CD4-positive, alpha-beta T cell treated with Interferon alpha-2 for 1 hour (primary cell): ENCODE data around the gene KIF15.
"Not testable (repeated sequence)": the region's sequence is repeated elsewhere in the genome, so short reads cannot be mapped to it uniquely, and the experiment has no call there.

Source experiments
- DNase-seq, 2 donors: peaks; one replicate each; pipeline ENCODE4 v3.0.0-alpha.2; 2020 to 2022

Gene KIF15

GRCh38 chr3:44831232-44831631 lies 69.6 kb downstream of the KIF15 start:
- DNase-seq, result no peak

DNA sequence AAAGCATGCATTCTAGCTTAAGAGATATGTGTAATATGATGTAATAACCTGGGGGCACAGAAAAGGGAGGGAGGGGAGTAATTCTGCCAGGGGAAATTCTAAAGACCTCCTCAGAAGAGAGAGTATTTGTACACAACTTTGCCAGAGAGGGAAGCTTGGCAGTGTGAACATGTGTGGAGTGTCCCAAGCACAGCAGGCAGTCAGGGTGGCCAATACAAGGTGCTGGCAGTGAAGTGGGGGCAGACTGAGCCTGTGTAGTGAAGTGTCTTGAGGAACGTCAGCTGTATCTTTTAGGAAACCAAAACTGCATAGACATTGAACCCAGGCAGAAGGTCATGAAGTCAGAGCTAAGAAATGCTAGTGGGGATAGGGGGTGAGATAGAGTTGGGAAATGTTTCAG lies 70.4 kb downstream of the KIF15 start:
- no peak for DNase-seq

DNA sequence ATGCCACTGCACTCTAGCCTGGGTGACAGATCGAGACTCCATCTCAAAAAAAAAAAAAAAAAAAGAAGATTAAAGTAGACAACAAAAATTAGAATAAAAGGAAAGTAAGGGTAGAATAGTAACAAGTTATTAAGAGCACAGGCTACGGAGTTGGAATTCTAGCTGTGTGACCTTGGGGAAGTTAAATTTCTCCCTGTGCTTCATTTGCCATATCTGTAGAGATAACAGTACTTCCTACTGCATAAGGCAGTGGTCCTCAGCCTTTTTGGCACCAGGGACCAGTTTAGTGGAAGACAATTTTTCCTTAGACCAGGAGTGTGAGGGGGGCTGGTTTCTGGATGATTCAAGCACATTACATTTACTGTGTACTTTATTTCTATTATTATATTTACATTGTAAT lies 71.4 kb downstream of the KIF15 start:
- DNase-seq, result no peak

DNA sequence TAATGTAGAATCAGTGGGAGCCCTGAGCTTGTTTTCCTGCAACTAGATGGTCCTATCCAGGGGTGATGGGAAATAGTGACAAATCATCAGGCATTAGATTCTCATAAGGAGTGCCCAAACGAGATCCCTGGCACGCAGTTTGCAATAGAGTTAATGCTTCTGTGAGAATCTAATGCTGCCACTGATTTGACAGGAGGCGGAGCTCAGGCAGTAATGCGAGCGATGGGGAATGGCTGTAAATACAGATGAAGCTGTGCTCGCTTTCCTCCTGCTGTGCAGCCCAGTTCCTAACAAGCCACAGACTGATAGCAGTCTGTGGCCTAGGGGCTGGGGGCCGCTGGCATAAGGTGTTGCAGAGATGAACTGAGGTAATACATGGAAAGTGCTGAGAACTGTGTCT lies 71.8 kb downstream of the KIF15 start:
- DNase-seq, result no peak

DNA sequence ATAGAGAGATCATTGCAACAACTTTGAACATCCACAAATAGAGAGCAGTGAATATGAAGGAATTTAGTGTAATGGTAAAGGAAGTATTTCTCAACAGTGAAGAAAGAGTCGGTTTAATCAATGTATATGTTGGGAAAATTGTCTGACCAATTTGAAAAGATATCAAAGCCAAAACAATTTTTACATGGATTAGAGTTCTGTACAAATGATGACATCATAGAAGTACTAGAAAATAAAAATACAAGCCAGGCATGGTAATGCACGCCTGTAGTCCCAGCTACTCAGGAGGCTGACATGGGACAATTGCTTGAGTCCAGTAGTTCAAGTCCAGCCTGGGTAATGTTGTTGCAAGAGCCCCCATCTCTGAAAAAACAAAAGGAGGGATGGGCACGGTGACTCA lies 74.1 kb downstream of the KIF15 start:
- DNase-seq, result no peak

DNA sequence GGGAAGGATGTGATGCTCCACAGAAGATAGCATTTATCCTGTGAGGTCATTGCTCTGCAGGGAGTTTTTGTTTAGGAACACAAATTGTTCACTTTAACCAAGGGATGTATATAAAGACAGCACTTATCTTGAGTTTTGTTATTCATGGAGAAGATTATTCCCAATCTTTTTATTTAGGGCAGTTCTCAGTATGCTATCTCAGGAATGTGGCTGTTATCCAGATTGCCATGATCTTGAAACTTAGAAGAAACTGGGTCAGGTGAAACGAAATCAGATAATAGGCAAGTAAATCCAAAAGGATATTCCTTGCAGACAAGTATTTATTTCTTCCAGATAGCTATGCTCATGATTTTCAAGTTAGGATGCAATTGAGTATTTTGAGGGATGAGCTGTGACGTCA lies 80.8 kb downstream of the KIF15 start:
- no peak for DNase-seq

DNA sequence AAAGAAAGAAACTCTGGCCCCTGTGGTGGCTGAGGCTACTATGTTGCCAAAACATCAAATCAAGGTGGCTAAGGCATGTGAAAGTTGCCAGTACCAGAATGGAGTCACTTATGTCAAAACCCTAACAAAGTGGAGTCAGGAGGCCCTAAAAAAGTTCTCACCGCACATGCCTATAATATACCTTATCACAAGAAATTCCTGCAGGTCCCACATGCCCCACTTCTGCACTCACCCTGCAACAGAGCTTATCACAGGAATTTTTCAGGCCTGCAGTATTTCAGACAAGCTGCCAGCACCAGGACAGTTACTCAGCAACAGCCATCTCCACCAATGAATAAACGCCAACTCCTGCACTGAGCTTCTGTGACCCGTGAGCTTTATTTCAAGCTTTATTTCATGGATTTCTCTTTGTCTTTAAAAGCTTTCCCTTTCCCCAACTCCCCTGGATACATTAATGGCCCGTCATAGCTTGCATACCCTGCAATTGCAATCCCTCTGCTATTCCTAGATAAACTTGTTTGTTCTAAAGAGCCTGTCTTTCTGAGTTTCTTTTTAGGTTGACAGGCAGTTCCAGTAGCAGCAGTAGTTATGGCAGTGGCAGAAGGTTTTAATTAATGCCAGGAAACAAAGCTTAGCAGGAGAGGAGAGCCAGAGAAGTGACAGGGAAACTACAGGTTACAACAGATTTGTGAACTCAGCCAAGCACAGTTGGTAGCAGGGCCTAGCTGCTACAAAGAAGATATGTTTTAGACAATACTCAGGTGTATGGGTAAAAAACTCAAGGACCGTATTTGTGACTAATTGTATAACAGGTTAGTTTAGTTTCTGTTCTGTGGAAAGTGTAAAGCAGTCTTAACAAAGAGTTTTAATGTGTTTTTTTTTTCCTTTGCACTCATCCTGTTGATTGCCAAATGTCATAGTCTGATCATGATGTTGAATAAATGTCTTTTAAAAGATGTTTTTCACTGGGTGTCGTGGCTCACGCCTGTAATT lies 84.2 kb downstream of the KIF15 start:
- no peak for DNase-seq

DNA sequence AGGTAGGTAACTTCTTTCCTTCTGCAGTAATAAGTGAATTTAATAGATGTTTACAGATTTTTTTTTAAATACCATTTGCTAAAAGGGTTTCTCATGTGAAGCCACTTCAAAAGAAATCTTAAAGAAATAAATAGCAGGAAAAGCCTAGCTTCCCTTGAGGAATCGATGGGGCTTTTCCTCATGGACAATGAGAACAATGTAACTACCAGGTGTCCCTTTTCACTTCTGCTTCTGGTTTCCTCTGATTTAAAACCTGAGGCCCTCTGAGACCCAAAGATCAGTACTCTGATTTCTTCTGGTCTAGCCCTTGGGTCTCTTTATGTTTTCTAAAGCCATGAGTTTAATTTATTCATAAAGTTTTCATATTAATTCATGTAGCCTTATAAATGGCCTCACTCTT lies 87.0 kb downstream of the KIF15 start:
- DNase-seq, result no peak

- not testable (repeated sequence) for DNase-seq
Observed at GRCh38 chr3:44856663-44857062, 95.1 kb downstream of the KIF15 start.

- DNase-seq, result no peak
Observed at GRCh38 chr3:44860117-44860516, 98.5 kb downstream of the KIF15 start.

- peak; percentile 91 to 92 for DNase-seq
Observed at GRCh38 chr3:44861412-44862225, 100.0 kb downstream of the KIF15 start, which contains the start of gene TMEM42. TMEM42 (plus strand) TSS chr3:44861912; CDS start chr3:44861925, 13 bp downstream.

- DNase-seq, result peak in 1 of 2 donors; percentile 4
Observed at GRCh38 chr3:44862226-44862637, 100.6 kb downstream of the KIF15 start.

GRCh38 chr3:44865272-44866035 lies 103.9 kb downstream of the KIF15 start:
- peak in 1 of 2 donors; percentile 25 for DNase-seq

DNA sequence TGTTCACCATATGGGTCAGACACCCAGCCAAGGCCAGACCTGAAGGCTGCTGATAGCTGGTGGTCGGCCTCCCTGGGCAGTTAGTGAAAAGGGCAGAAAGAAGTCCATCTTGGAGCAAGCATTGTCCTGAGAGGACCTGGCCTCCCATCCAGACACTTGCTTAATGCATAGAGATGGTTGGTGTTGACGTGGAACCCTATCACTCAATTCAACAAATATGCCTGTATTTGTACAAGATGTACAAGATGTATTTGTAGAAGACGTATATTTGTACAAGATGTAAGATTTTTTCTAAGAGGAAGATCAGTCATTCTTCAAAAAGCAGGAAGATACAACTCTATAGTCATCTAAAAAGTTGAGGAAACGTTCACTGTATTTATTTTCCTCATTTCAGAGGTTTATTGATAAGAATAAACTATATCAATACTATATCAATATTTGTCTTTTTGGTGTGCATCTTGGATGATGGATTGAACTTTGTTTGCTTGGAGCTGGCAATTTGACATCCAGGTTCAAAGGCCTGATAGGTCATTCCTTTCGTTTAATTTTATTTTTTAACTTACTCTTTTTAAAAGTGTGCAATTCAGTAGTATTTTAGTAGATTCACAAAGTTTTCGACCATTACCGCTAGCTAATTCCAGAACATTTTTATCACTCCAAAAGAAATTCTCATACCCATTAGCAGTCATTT lies 106.0 kb downstream of the KIF15 start:
- DNase-seq, result no peak

DNA sequence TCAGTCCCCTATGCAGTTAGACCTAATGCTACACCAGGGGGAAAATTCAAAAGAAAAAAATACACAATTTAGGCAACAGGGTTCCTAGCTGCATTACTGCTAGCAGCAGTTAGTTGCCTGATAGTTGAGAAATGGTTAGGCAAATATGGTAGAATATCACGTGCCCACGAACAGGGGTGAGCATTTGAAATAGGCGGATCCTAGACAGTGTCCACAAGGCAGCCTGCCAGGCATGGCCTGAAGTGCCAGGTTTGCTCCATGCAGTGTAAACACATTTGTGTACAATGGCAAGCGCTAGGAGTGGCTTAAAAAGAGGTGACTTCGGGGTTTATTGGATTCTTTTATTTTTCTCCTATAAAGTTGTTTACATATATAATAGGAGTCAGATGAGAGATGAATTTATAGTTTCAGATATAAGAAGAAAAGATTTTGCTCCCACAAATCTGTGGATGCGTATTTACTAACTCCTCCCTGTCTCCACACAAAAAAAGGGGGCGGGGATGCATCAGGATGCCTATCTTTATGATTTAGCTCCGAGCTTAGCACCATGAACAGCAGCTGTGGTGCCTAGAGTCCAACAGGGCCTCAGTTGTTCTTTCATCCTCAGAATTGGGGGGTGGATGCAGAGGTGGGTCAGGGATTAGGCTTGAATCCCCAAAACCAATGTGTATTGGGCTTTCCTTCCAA lies 108.9 kb downstream of the KIF15 start:
- DNase-seq, result no peak

DNA sequence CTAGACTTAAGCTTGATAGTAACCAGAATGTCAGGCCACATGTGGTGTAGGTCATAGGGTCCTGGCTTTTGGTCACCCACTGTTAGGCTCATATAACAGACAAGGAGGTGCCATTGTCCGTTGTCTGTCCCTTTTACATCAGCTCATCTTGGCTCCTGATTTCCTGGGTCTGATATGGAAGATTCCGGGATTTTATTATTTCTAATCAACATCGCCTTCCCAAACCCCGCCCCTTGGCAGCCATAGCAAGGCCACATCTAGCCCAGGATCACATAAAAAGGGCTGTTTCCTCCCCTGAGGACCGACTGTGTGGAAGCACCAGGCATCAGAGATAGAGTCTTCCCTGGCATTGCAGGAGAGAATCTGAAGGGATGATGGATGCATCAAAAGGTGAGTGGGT lies 112.7 kb downstream of the KIF15 start, which contains the start of gene TGM4:
Gene TGM4, plus strand, starts transcription at position 301 of the 400 bp plus-strand sequence. Its CDS starts 71 bp downstream, at position 372.
- no peak for DNase-seq

- DNase-seq, result no peak
Observed at GRCh38 chr3:44875596-44875995, 114.0 kb downstream of the KIF15 start.

GRCh38 chr3:44877333-44877732 lies 115.7 kb downstream of the KIF15 start:
- DNase-seq, result no peak

DNA sequence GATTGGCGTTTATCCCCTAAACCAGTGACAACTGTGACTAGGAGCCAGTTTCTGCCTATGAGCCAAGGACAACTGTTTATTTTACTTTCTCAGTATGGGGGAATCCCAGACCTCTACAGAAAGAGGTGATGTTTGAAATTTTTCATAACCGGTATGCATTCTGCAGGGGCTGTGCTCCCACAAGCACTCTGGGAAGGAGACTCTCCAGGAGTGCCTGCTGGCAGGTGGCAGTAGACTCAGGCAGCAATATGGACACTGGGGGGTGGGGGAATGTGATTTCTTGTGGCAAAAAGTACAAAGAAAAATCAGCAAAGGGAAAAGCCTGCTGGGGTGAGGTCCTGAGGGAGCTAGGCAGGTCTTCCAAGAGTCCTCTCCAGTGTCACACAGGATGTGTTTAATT lies 118.7 kb downstream of the KIF15 start:
- DNase-seq, result no peak

DNA sequence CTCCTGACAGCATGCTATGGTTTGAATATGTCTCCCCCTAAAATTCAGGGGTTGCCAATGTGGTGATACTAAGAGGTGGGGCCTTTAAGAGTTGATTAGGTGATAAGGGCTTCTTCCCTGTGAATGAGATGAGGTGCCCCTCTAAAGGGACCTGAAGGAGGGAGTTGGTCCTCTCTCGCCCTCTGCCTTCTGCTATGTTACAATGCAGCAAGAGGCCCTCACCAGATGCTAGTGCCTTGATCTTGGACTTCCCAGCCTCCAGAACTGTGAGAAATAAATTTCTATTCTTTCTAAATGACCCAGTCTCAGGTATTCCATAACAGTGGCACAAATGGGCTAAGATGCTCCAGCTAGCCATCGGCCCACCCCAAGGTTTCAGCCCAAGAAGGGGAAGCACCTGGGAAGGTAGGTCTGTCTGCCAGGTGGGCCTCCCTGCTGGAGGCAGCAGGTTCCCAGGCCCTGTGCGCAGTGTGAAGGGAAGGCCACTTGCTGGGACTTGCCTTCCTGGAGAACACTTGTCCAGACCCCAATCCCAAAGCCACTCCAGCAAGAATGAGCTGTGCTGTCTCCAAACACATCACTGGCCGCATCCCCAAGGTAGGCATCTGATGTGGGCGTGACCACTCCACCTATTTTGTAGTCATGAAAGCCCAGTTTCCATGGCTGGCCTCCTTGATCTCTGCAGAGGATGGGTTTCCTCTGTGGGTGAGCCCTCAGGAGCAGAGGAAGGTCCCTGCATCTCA lies 121.8 kb downstream of the KIF15 start:
- no peak for DNase-seq

- no peak for DNase-seq
Observed at GRCh38 chr3:44883999-44884431, 122.4 kb downstream of the KIF15 start.
